ENCODE measurements around the gene ZNF581.

The ZNF581 gene

GRCh38 chr19:55650602-55651230 lies 7.3 kb downstream of the ZNF581 start:
- no peak for DNase-seq

DNA sequence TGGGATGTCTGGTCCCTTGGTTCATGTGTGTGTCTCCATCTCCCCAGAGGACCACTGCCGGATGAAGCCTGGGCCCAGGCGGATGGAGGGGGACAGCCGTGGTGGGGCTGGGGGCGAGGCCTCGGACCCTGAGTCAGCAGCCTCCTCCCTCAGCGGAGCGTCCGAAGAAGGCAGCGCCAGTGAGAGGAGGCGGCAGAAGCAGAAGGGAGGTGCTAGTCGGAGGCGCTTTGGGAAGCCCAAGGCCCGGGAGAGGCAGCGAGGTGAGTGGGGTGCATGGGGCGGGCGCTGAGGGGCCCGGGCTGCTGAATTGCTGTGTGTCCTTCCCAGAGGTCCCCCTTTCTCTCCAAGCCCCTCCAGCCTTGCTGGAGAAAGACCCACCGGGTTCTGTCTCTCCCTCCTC lies 7.8 kb downstream of the ZNF581 start:
- DNase-seq: no peak

DNA sequence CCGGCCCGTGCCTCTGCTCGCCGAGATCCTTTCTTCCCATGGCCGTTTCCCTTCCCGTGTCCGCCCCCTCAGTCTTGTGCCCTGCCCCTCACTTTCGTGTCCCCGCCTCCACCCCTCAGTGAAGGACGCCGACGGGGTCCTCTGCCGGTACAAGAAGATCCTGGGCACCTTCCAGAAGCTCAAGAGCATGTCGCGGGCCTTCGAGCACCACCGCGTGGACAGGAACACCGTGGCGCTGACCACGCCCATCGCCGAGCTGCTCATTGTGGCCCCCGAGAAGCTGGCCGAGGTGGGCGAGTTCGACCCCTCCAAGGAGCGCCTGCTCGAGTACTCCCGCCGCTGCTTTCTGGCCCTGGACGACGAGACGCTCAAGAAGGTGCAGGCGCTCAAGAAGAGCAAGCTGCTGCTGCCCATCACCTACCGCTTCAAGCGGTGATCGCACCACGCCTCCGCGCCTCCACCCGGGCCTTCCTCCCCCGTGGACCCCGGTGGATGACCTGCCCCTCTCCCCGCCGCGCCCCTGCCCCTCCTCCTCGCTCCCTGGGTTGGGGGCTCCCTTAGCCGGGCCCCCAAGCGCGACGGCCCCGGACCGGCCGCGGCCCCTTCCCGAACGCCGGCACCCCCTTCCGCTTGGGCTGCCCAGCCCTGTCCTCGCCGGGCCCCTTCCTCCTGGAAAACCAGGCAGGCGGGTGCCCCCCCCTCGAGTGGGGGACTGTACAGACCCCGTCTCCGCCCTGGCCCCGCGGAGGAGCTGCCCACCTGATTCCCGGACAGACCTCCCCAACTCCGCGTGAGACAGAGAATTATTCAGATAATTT lies 9.1 kb downstream of the ZNF581 start:
- no peak for DNase-seq

DNA sequence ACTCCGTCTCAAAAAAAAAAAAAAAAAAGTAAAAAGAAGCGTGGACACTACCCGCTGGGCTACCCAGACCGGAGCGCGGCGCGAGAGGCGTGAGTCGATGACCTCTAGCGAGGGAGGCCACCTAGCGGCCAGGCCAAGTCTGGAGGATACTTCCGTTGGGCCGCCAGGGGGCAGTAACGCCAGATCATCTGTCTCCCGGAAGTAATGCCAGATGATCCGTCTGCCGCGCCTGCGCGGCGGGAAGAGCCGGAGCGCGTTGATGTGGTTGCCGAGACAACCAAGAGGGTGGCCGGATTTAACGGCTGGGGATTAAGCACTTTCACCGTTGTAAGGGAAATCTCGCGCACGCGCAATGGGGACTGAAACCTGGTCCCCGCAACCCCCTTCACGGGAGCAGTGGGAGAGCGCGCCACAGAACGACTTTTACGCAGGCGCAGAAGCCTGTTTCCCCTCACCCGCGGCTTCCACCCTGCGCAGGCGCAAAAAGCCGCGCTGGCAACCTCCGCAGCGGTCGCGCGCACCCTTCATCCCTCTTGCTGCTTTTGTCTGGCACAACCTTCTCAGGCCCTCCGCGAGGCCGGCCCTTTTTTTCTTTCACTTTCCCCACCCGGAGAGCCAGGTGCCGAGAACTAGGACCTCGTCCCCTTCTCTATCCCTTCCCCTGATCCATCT lies 10.3 kb downstream of the ZNF581 start:
- DNase-seq: peak; percentile 99

- peak; percentile 100 for DNase-seq
These were observed 10.9 kb downstream of the ZNF581 start for GRCh38 chr19:55654323-55654867.

GRCh38 chr19:55654868-55655647 lies 11.6 kb downstream of the ZNF581 start, which contains the start of gene U2AF2:
Gene U2AF2, plus strand, starts transcription at chr19:55655035. Its CDS starts 70 bp downstream, at chr19:55655105.
- DNase-seq: peak; percentile 91

DNA sequence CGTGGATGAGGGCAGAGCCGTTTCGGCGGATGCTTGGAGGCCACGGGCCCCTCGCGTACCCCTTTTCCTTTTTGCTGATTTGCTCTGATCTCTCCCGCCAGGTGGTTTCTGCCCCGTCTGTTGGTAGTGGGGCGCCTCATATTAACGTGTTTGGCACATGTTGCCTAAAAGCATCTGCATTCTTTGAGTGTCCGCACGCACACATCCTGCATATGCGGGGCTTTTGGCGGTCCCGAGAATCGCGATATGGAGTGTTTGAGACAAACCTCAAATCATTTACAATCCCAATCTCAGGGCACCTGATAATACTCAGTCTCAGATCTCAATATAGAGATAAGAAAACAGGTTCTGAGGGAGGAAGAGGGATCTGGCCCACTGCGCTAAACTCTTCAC lies 12.2 kb downstream of the ZNF581 start:
- DNase-seq: no peak

DNA sequence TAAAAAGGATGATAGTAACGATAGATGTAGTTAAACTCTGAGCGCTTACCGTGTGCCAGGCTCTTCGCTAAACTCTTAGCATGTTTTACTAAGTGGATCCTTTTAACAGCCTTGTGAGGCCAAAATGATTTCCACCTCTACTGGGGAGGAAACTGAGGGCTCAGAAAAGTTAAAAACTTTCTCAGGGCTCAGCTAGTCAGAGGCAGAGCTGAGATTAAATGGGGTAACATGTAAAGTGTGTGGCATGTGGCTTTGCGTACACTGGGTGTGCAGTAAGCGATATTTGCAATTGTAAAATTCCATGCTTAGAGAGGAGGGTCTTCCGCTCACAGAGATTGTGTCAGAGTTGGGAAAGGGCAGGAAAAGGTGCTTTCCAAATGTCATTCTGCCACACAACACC lies 13.1 kb downstream of the ZNF581 start:
- DNase-seq: no peak

- DNase-seq: no peak
These were observed 13.7 kb downstream of the ZNF581 start for GRCh38 chr19:55656988-55657747.

DNA sequence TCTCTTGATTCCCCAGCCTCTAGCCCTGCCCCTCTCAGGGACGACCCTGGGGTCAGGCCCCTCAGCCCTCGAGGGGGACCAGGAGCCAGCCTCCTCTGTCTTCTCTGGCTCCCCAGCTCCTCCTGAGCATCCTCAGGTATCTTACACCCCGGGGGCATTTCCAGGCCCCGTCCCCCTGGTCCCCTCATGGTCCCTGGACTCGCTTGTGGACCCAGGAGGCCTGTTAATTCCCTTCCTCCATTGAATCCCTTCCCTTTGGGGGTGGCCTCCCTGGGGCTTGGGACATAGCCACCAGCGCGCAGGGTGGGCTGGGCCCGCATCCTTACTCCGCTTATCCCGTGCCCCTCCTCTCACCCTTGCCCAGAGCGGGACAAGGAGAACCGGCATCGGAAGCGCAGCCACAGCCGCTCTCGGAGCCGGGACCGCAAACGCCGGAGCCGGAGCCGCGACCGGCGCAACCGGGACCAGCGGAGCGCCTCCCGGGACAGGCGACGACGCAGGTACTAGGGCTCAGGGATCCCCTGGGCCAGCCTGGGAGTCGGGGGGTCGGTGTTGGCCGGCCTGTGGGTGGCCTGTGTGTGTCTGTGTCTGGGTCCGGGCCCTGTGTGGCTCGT lies 15.5 kb downstream of the ZNF581 start:
- no peak for DNase-seq

DNA sequence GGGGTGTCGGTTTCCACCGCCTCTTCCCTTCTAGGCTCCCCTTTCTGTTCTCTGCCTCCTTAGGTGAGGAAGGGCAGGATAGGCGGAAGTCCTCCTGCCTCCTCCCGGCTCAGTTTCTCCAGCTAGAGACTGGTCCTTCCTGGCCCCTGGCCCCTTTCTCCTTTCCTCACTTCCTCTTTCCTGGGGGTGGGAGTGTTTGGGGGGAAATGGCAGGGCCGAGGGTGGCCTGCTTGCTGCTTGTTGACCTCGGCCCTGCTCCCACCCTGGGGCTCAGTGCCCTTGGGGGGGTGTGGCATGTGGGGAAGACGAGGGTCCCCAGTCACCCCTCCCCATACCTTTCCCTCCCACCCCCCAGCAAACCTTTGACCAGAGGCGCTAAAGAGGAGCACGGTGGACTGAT lies 16.4 kb downstream of the ZNF581 start:
- DNase-seq: no peak

DNA sequence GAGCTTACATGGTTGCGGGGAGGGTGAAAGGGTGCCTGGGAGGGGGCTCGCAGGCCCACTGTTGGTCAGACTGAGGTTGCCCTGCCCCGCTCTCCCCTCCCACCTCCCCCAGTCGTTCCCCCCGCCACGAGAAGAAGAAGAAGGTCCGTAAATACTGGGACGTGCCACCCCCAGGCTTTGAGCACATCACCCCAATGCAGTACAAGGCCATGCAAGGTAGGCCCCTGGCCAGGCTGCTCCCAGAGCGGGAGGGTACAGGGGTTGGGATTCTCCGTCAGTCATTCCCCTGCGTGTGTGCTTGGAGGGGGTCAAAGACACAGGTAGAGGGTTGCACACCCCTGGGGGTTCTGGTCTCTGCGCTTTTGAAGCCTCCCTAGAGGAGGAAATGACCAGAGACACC lies 17.0 kb downstream of the ZNF581 start:
- no peak for DNase-seq

- no peak for DNase-seq
These were observed 17.5 kb downstream of the ZNF581 start for GRCh38 chr19:55660991-55661390.

DNA sequence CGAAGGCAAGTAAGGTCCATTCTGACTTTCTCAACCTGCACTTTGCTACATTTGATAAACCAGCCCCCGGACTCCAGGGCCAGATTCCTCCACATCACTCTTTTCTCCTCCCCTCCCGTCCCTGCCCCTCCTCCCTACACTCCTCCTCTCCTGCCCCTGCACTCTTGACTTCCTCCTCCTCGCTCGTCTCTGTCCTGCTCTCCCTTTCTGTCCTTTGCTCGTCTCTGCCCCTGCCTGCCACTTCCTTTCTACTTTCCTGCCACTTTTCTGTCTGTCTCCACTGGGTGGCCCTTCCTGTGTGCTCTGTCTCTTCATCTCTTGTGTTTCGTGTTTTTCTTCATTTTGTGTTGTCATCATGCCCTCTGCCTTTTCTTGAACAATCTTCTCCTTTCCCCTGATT lies 18.4 kb downstream of the ZNF581 start:
- DNase-seq: no peak

GRCh38 chr19:55663846-55664536 lies 20.5 kb downstream of the ZNF581 start:
- DNase-seq: no peak

DNA sequence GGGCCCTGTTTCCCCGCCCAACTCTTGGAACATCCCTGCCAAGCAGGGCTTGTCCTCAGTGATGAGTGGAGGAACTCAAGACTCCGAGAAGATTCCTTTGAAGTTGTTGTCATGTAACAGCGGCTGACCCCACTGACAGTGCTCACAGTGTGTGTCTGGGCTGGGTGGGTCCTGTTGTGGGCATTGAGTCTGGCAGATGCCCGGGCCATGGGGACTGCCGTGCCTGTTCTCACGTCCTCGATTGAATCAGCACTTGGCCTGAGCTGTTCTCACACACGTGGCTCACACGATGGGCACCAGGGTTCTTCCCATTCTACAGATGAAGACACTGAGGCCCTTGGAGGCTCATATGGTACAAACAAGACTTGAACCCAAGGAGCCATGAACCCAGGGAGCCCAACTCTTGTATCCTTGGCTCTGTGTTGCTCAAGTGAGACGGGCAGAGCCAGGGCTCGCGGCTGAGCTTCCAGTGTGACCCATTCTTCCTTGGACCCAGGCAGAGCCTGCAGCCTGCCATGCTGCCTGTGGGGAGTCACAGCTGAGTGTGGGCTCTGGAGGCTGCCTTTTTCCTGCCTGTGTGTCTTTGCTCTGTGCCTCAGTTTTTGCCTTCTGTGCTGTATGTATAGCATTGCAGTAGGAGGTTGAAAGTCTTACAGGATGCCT lies 23.0 kb downstream of the ZNF581 start:
- no peak for DNase-seq

GRCh38 chr19:55667006-55667381 lies 23.5 kb downstream of the ZNF581 start:
- DNase-seq: no peak

GRCh38 chr19:55667511-55667910 lies 24.1 kb downstream of the ZNF581 start:
- DNase-seq: no peak

DNA sequence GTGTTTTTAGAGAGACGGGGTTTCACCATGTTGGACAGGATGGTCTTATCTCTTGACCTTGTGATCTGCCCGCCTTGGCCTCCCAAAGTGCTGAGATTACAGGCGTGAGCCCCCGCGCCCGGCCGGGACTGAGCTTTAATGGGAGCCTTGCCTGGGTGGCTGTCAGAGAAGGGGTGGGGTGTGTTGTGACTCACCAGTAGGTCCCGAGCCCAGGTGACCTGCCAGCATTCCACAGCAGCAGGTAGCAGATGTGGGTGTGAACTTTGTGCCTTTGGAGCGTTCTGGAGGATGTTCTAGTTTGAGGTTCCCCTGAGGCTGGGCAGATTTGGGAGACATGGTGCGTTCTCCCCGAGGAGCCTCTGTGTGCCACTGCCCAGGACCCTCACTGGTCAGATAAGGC lies 24.5 kb downstream of the ZNF581 start:
- DNase-seq: no peak

DNA sequence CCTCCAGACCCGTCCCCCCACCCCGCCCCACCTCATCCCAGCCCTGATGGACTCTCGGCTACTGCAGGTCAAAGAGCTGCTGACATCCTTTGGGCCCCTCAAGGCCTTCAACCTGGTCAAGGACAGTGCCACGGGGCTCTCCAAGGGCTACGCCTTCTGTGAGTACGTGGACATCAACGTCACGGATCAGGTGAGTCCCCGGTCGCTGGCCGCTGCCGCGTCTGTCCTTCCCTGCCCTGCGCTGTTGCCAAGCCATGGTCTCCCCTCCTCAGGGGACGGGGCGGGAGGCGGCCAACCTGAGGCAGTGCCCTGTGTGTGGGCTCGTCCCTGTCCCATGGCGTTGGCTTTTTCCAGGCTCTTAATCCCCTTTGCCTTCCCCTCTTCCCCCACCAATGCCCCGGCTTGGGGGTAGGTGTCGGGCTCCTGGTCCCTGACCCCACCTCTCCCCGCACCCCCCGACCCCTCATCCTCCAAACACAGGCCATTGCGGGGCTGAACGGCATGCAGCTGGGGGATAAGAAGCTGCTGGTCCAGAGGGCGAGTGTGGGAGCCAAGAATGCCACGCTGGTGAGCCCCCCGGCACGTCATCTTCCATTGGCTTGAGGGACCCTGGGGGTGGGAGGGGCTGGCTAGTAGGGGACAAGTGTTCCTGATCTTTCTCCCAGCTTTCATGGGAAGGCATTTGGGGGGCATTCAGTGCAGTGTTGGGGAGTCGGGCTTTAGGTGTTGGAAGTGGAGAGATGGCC lies 25.3 kb downstream of the ZNF581 start:
- no peak for DNase-seq

Data from fibroblast of upper back skin (primary cell).